Non-pigmented ciliary epithelial cell (primary cell): ENCODE results near the gene TMEM165.
"Not testable (repeated sequence)": the region's sequence is repeated elsewhere in the genome, so short reads cannot be mapped to it uniquely, and the experiment has no call there.

Experiments
- DNase-seq: peaks from one replicate; pipeline ENCODE4 v3.0.0-alpha.2; 2010; ENCODE audit warnings: low read depth

TMEM165 gene, protein sequence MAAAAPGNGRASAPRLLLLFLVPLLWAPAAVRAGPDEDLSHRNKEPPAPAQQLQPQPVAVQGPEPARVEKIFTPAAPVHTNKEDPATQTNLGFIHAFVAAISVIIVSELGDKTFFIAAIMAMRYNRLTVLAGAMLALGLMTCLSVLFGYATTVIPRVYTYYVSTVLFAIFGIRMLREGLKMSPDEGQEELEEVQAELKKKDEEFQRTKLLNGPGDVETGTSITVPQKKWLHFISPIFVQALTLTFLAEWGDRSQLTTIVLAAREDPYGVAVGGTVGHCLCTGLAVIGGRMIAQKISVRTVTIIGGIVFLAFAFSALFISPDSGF

DNA sequence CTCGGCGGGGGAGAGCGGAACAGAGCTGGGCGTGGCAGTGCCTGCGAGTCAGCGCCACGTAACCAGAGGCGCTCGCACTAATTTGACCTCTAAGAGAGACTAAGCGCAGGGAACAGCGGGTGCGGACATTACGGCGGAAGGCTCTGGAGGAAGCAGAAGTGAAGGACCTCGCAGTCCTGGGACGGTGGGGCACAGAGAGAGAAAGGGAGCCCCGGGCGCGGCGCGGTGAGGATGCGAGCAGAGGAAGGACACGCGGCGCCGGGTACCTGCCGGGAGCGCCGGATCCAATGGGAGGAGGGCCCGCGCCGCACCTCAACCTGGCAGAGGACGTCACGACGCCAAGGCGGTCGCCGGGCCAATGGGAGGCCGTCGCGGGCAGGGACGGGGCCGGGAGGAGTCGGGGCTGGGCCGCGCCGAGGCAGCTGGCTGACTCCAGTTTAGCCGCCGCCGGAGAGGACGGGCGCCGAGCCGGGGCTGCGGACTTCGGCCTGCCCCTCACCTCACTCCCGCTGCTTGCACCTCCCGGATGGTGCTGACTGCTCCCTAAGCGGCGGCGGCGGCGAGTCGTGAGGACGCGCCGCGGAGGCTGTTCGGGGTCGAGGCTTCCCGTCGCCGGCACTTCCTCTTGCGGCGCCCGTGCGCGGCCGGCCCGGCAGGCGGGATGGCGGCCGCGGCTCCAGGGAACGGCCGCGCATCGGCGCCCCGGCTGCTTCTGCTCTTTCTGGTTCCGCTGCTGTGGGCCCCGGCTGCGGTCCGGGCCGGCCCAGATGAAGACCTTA is at the start of gene TMEM165:
Gene TMEM165, plus strand, starts transcription at position 429 of the 779 bp plus-strand sequence. Its CDS starts 233 bp downstream, at position 662.
- no peak for DNase-seq

DNA sequence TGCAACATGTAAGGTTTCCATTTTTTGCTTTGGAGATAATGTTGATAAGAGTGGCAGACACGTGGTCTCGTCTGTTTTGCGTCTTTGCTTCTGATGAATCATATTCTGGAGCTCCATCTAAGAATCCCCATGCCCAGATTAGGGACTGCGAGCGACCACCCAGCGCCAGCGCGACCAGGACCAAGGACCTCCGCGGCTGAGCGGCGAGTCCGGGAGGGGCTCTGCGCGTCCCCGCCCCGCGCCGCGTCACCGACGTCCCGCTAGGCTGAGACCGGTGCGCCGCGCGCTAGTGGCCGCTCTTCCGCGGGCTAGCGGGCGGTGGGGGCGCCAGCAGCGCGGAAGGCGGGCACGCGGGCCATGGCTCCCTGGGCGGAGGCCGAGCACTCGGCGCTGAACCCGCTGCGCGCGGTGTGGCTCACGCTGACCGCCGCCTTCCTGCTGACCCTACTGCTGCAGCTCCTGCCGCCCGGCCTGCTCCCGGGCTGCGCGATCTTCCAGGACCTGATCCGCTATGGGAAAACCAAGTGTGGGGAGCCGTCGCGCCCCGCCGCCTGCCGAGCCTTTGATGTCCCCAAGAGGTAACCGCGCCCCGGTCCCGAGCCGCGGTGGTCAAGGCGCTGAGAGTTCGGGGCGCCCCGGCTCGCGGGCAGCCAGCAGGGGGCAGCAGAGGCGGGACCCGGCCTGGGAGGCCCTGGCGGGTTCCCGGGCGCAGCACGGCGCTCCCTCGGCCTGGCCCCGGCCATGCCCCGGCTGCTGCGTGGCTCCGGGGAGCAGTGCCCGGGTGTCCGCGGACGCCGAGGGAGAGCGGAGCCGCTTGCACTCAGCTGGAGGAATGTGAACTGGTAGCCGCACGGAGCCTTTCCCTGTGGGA is 49.5 kb upstream of the TMEM165 start, which contains the start of gene SRD5A3:
Gene SRD5A3, plus strand, starts transcription at position 263 of the 871 bp plus-strand sequence. Its CDS starts 95 bp downstream, at position 358.
- DNase-seq = no peak

DNA sequence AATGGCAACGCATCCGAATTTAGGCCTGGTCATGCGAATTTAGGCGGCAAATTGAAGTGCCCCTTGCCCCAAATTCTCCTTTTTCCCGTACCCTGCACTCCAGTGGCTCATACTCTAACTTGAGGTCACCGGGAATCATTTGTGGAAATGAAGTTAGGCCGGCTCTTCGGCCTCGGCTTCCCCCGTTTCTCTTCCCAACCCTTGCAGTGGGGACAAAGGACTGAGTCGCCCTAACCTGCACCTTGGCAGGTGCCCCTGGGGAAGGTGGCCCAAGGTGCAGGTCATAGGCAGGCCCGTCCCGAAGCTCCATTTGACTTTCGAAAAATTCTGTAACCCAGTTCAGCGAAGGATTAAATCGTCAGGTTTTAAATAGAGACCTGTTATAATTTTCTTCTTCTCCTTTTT is 48.9 kb upstream of the TMEM165 start:
- no peak for DNase-seq

DNA sequence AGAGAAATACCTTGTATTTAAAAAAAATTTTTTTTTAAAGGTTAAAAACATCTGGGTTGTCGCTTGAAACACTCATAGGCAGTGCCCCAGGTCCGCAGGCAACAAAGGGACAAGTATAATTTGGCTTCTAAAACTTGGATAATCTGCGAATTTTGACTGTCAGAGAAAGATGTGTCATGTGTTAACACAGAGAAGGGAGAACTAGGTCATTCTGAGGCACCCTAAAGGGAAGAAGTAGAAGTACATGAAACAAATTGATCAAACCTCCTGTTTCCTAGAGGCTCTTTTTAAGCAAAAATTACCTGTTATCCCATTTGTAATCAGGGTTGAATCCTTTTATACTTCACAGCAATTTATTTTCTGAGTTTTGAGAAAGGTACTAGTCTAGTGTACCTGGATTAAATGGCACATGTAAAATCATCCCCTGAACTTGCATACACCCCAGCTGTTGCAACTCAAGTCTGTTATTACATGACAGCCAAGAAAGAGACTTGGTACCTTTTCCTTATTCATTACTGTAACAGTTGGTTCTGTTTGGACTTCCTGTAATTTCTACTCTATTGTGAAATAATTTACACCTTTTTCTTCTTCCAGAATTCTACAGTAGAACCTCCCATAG is 48.0 kb upstream of the TMEM165 start:
- DNase-seq = no peak

DNA sequence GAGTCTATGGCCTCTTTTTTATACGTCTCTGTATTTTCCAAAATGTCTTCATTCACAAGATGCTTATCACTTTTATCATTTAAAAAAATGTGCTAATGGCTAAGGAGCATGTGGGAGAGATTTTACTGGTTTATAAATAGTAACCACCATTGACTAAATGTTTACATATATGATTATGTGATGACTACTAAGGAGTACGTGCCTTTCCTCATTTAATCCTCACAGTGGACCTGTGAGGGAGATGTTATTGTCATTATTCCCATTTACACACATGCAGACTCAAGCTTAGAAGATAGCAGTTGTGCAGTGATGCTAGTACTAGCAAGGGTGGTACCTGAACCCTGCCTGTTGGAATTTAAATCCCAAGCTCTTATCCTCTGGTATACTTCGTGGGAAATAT is 47.3 kb upstream of the TMEM165 start:
- DNase-seq = no peak

DNA sequence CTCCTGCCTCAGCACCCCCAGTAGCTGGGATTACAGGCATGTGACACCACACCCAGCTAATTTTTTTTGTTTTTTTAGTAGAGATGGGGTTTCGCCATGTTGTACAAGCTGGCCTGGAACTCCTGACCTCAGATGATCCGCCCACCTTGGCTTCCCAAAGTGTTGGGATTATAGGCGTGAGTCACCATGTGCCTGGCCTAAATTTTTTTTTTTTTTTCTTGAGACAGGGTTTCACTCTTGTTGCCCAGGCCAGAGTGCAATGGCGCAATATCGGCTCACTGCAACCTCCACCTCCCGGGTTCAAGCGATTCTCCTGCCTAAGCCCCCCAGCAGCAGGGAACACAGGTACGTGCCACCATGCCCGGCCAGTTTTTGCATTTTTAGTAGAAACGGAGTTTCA is 44.9 kb upstream of the TMEM165 start:
- DNase-seq = not testable (repeated sequence)

DNA sequence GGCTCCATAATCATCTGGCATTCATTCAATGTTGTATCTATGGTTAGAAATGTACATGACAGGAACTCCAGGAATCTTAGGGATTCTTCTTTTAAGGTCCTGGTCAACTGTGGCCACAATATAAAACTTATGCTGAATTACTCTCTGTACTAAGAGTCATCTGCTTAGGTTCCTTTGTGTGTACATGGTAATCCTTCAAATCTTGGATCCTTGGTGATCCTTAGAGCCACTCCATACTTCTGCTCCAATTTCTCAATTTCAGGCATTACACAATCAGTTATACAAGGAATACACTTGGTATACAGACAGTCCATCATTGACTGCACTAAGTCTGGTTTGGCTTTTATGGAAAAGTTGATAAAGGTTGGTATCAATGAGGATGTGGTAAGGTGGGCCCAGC is 43.9 kb upstream of the TMEM165 start:
- no peak for DNase-seq

DNA sequence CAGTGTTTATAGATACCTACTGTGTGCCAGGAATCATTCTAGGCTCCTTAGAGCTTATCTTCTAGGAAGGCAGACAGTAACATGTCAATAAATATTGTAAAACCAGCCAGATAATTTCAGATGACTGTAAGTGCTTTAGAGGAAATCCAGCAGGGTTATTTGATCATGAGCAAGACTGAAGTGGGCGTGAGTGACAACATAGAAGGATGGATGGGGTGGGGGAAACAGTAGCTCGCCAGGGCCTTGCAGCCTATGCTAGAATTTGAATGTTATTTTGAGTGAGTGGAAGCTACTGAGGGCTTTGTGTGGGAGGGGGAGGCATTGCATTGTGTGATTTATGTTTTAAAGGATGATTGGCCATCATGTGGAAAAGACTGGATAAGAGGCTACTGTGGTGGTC is 43.0 kb upstream of the TMEM165 start:
- no peak for DNase-seq

DNA sequence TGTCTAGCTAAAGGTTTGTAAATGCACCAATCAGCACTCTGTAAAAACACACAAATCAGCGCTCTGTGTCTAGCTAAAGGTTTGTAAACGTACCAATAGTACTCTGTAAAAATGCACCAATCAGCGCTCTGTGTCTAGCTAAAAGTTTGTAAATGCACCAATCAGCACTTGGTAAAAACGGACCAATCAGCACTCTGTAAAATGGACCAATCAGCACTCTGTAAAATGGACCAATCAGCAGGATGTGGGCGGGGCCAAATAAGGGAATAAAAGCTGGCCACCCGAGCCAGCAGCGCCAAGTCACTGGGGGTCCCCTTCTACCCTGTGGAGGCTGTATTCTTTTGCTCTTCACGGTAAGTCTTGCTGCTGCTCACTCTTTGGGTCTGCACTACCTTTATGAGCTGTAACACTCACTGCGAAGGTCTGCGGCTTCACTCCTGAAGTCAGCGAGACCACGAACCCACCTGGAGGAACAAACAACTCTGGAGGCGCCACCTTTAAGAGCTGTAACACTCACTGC is 42.5 kb upstream of the TMEM165 start:
- not testable (repeated sequence) for DNase-seq

DNA sequence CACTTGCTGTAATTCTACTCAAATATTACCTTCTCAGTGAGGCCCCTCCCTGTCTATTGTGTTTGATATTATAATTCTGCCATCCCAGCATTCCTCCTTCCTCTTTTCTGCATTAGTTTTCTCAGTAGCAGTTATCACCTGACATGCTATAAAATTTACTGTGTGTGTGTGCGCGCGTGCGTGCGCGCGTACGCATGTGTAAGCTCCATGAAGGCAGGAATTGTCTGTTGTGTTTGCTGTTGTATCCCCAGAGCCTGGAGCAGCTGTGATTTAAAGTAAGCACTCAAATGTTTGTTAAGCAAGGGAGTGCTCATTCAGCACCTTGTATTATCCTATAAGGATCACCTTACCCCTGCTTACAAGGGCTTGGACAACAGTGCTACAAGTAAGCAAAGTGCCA is 41.1 kb upstream of the TMEM165 start:
- DNase-seq = no peak

DNA sequence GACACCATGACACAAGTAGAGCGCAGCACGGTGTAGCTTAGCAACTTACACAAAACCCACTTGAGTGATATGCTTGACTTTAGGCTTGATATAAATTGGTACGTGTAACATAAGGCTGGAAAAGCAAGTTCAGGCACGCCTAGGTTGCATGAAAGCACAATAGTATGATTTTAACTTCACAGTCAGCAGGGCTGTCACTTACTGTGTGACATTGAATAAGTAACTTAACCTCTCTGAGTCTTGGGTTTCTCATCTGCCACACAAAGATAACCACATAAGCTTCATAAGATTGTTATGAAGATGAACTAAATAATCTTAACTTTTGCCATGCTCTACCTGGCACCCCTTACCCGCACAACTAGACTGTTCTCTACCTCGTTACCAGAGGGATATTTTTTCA is 40.2 kb upstream of the TMEM165 start:
- no peak for DNase-seq

DNA sequence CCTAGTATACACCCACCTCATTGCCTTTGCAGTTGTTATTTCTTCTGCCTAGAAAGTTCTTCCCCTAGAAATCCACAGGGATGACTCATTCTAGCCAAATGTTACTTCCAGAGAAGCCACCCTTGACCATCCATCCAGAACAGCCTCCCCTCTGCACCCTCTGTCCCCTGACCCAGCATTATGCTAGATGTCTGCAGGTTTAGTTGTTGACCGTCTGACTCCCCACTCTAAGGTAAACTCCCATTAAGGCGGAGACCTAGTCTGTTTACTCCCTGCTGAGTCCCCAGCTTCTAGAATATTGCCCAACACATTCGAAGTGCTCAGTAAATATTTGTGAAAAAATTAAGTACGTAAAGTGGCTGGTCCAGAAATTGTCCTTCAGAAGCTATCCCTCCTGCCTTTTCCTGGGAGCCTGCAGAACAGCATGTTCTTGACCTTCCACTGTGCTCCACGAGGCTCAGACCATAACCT is 38.7 kb upstream of the TMEM165 start:
- no peak for DNase-seq

DNA sequence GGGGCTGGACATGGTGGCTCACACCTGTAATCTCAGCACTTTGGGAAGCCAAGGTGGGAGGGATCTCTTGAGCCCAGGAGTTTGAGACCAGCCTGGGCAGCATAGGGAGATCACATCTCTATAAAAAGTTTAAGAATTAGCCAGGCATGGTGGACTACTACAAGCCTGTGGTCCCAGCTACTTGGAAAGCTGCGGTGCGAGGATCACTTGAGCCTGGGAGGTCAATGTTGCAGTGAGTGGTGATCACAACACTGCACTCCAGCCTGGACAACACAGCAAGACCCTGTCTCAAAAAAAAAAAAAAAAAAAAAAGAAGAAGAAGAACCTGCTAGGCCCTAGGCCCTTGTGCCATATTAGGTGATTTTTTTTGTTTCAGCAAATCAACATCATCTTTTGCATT is 37.5 kb upstream of the TMEM165 start:
- DNase-seq = no peak

DNA sequence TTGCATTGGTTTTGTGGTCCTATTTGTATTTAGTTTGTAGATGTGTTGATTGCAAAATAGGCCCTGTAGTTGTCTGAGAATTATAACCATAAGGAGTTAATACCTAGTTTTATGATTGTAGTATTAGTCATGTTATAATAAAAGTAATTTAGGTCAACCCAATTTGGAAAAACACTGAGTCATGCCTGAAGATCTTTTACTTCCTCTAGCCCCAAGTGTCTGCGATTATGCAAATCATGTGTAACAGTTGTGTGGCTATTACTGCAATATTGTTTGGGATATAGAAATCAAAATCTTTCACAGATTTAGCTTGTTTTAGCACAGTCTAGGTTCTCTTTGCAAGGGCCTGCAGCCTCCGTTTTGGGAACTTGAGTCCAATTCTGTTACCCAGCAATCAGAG is 37.1 kb upstream of the TMEM165 start:
- DNase-seq = no peak

DNA sequence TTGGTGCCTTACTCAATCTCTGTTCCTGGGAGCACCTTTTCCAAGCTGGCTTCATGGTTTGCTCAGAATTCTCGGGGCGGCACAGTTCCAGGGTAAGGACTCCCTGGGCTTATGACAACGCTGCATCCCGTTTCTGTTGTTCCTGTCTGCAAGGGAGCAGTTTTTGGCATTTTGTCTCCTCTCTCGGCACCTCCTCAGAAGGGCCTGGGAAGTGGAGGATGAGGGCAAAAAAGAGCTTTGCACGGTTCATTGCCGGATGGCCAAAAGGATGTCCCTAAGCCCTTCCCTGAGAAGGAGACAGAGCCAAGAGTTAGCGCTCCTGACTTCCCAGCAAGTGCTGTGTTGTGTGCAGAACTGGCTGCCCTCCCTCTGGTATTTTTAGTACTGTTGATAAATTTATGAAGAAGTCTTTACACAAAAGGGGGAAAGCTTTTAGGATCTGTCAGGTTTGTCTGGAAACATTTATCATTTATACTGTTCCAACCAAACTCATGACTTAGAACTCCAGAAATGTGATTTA is 36.3 kb upstream of the TMEM165 start:
- no peak for DNase-seq

DNA sequence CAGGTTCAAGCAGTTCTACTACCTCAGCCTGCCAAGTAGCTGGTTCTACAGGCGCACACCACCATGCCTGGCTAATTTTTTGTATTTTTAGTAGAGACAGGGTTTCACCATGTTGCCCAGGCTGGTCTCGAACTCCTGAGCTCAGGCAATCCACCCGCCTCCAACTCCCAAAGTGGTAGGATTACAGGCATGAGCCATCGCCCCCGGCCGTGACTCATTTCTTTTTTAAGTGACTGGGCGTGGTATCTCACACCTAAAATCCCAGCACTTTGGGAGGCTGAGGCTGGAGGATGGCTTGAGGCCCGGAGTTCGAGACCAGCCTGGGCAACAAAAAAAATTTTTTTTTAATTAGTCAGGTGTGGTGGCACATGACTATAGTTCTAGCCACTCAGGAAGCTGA is 32.8 kb upstream of the TMEM165 start:
- DNase-seq = not testable (repeated sequence)

DNA sequence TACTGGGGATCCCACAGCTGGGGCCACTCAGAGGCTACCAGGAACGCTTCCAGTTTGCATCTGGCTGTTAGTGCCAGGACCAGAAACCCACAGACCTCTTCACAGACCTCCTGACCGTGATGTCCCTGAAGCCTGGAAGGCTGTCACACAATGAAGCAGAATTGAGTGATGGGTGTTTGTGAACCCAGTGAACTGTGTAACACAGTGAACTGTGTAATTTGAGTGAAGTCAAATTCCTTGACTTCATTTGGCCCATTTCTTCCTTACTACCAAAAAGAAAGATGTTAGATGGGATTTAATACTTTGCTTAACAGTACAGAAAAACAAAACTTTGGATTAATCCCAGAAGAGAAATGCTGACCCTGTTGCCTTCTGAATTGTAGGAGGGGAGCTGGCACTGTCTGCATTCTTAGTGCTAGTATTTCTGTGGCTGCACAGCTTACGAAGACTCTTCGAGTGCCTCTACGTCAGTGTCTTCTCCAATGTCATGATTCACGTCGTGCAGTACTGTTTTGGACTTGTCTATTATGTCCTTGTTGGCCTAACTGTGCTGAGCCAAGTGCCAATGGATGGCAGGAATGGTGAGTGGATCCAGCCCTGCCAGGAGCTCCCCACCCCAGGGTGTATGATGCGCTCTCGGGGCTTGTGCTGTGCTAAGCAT is 31.9 kb upstream of the TMEM165 start:
- DNase-seq = no peak

DNA sequence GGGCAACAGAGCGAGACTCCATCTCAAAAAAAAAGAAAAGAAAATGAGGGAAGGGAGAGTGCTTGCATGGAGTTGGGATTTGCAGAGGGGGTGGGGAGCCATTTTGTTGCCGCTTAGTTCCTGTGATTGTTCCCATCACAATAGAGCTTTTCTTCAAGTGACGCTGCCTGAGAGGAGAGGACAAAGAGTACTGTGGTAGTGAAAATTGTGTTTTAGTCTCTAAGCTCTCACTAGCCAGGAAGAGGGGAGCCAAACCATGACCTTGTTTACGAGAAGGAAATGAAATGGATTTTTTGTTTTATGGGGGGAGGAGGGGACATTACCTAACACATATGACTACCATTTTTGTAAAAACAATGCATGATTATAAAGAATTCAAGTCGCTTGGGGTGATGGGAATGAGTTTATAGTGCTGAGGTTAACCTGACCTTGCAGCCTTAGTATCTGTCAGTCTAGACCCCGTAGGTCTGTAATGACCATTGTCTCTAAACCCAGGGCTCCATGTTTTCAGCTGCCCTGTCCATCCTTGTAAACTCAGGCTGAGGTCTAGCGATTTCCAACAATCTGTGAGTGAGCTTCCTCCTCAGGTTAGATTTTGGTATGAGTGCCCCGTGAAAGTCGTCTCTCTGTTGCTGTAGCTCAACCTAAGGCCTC is 30.9 kb upstream of the TMEM165 start:
- no peak for DNase-seq

DNA sequence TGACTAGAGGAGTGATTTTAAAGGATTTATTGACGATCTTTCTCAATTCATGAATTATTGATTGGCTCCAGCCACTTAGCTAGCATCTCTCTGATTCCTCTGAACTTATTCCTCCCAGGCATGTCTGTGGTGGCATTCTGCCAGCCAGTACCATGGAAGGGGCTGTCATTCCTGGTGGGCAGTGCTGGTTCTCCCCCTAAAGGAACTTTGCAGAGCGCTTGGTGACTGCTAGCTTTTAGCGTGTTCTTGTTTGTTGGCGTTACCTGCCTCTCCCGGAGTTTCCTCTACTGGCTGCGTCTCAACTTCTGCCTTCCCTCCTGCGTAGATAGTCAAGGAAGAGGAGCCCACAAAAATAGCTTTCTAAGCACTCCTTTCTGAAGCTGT is 30.4 kb upstream of the TMEM165 start:
- DNase-seq = no peak

DNA sequence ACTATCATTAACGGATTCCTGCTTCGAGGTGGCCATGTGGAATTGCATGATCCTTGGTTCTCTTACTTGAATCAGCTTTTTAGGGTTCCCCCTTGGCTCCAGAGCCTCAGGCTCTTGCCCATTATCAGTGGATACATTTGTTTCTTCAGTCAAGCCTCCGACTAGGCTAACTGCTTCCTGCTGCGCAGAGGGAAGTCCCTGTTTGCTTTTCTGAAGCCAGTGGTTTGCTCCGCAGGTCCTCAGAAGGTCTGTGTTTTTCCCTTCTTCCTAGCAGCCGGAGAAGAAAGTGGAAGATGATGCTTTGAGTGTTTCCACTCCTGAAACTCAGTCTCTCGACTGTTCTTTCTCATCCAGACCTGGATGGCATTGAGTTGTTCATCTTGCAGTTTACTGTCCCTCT is 29.1 kb upstream of the TMEM165 start:
- DNase-seq = no peak
